Calu3 (cell line): ENCODE data around the gene RPS18. TPM values are rescaled to one million over a fixed set of nuclear protein-coding genes. Genes with fewer than 3 reads are reported as not detected.

ENCODE experiments used
- BruUV-seq: library from RNA; stranded (reverse); fragments of 400-500 nt; replicated peaks from 2 replicates; lab custom pipeline; 2021; lab: Mats Ljungman, UMichigan
- CTCF ChIA-PET: fragments of 300-600 bp; sonication (Branson Sonifier 250); formaldehyde crosslinking; loops from one replicate; lab custom pipeline; 2022; ENCODE audit warnings: antibody characterized with exemption; lab: Charles Lee
- DNase-seq: peaks from one replicate; pipeline ENCODE4 v3.0.0; 2022
- H3K27ac Mint-ChIP-seq: one replicate; pipeline ENCODE4 v1.8.0; 2022; ENCODE audit warnings: mixed read lengths; ENCODE audit not compliant: unreplicated experiment
- H3K27me3 Mint-ChIP-seq: one replicate; pipeline ENCODE4 v1.8.0; 2022; ENCODE audit warnings: mixed read lengths; ENCODE audit not compliant: unreplicated experiment
- H3K36me3 Mint-ChIP-seq: one replicate; pipeline ENCODE4 v1.8.0; 2022; ENCODE audit warnings: mild to moderate bottlenecking, moderate library complexity, mixed read lengths; ENCODE audit not compliant: insufficient read depth, unreplicated experiment
- H3K4me1 Mint-ChIP-seq: one replicate; pipeline ENCODE4 v1.8.0; 2022; ENCODE audit warnings: mild to moderate bottlenecking, low read depth, mixed read lengths; ENCODE audit not compliant: unreplicated experiment
- H3K4me3 Mint-ChIP-seq: one replicate; pipeline ENCODE4 v1.8.0; 2022; ENCODE audit warnings: mild to moderate bottlenecking, low read depth, moderate library complexity, mixed read lengths; ENCODE audit not compliant: unreplicated experiment
- H3K9me3 Mint-ChIP-seq: one replicate; pipeline ENCODE4 v1.8.0; 2022; ENCODE audit warnings: low read depth, mixed read lengths; ENCODE audit not compliant: unreplicated experiment
- intact Hi-C: fragments of 100-400 bp; cut with micrococcal nuclease; formaldehyde crosslinking; loops from one replicate; pipeline ENCODE4 v1.10.0; 2022; ENCODE audit not compliant: unreplicated experiment
- total RNA-seq: library from RNA; stranded (reverse); gene quantifications from 2 replicates; pipeline ENCODE4 v1.2.3, GENCODE V29; 2022
- TF ChIP-seq, protein P1 (sequence below): fragments of 200-600 bp; IDR thresholded peaks from one replicate; pipeline ENCODE4 v1.8.0; 2022; ENCODE audit warnings: antibody characterized with exemption; ENCODE audit not compliant: unreplicated experiment

The RPS18 gene
- total RNA-seq, 1 experiment from 2014 or later = 2,688 TPM

DNA sequence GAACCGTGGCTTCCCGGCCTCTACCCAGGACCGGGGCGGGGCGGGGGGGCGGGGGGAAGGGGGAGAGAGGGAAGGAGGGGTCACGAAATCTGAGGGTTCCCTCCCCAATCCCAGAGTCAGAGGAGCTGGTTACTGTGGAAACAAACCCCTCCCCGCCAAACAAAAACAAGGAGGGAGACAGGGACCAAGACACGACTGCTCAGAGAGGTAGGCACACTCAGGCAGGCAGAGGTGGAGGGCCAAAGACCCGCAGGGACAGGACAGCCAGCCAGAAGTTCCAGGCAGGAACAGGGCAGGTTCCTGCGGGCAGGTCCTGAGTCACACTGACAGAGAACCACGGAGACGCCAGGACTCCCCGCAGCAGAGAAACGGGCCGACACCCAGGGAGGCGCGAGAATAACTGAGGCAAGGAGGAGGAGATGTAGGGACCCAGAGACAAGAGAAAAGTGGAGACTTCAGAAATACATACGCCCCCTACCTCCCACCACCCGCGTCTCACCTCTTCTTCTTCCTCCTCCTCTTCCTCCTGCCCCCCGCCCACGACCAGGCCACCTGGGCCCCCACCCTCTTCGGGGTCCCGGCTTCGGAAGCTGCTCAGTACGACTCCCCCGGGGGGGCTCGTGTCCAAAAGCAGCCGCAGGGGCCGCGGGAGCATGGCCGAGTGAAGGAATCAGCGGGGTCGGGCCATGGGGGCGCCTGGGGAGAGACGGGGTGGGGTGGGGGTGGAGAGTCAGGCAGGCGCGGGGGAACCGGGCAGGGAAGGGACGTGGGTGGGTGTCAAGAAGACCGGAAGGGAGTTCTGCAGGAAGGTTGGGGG is 26.3 kb downstream of the RPS18 start:
- Mint-ChIP-seq H3K4me3 (peak overlapping the region; percentile 90), H3K9me3 (no peaks in the 10 kb centered on the region), H3K27me3 (no peaks in the 10 kb centered on the region), H3K36me3 (peaks cover 86% of the 10 kb centered on the region), H3K27ac (peak overlapping the region; percentile 98), H3K4me1 (peaks cover 25% of the 10 kb centered on the region)
- BruUV-seq = no TSS peak
- intact Hi-C loops = loop anchor here (1.0 kb wide), 1 partner anchor 9 kb away; the partner anchor contains the start of genes PFDN6 and WDR46
- CTCF ChIA-PET = interaction anchor here (0.6 to 2.1 kb wide), 8 partner anchors 9 to 1416 kb away, joined by 3 to 10 read pairs (median 4); partner anchors contain the start of genes B3GALT4, PFDN6, RPS18 and VPS52
- TF ChIP-seq, protein P1, sequence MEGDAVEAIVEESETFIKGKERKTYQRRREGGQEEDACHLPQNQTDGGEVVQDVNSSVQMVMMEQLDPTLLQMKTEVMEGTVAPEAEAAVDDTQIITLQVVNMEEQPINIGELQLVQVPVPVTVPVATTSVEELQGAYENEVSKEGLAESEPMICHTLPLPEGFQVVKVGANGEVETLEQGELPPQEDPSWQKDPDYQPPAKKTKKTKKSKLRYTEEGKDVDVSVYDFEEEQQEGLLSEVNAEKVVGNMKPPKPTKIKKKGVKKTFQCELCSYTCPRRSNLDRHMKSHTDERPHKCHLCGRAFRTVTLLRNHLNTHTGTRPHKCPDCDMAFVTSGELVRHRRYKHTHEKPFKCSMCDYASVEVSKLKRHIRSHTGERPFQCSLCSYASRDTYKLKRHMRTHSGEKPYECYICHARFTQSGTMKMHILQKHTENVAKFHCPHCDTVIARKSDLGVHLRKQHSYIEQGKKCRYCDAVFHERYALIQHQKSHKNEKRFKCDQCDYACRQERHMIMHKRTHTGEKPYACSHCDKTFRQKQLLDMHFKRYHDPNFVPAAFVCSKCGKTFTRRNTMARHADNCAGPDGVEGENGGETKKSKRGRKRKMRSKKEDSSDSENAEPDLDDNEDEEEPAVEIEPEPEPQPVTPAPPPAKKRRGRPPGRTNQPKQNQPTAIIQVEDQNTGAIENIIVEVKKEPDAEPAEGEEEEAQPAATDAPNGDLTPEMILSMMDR = no peak
- DNase-seq = peak; percentile 87

DNA sequence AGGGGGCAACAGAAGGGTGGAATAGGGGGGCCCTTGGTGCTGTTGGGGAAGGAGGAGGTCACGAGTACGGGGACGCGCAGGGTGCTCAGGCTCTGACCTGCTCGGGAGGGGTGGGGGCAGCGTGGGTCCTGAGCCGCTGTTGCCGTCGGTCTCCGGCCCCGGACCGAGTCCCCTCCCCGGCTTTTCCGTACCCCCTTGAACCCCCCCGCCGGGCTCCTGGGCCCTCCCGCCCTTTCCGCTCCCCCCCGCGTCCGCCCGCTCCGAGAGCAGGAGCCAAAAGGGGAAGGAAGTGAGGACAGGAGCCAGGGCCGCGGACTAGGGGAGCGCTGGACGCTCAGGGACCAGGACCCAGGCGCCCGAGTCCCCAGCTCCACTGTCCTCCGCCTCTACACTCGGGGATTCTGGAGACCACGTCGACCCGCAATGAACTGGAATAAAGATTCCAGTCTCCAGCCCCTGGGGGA is 26.9 kb downstream of the RPS18 start, which contains the start of gene RGL2:
RGL2 (minus strand) TSS at position 170 of the 464 bp plus-strand sequence. CDS start 332 bp downstream, outside the sequence.
- H3K27me3 Mint-ChIP-seq = no peaks in the 10 kb centered on the region
- intact Hi-C loops = no loop called here
- H3K36me3 Mint-ChIP-seq = peaks cover 88% of the 10 kb centered on the region
- H3K9me3 Mint-ChIP-seq = no peaks in the 10 kb centered on the region
- peak; percentile 79 for DNase-seq
- TF ChIP-seq, protein P1 = no peak
- H3K4me1 Mint-ChIP-seq = peaks cover 25% of the 10 kb centered on the region
- peak within 1 kb of the TSS; percentile 98 for H3K27ac Mint-ChIP-seq
- CTCF ChIA-PET = interaction anchor here (0.8 to 2.0 kb wide), 7 partner anchors 10 to 51 kb away, joined by 3 to 14 read pairs (median 6); partner anchors contain the start of genes B3GALT4, PFDN6, RPS18 and TAPBP
- H3K4me3 Mint-ChIP-seq = peak within 1 kb of the TSS; percentile 90
- no TSS peak for BruUV-seq

DNA sequence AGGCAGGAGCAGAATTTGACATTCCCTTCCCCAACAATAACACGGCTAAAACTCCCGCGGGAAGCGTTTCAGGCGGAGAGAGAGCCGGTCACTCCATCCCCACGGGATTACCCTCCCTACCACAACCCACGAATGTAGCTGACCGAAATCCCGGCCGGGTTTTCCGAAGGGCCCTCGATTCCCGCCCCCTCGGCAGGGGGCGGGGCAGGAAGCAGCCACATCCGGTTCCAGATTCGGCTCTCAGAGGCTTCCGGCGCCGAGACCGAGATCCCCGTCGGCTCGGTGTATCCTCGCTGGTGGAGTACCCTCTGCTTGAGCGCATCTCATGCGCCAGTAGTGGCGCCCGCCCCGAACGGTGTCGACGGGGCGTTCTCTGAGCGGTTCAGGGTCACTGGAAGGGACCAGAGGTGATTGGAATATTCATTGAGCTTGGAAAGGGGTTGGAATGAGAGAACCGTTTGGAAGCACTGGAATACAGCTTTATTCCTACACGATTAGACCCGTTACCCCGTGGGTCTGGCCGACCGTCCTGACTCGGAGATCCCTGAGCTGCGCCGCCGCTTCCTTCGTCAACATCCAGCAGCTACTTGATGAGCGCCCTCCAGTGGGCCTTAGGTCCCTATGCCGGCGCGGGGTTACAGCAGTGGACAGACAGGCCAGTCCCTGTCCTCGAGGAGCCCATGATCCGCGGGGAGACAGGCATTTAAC is 27.5 kb downstream of the RPS18 start:
- TF ChIP-seq, protein P1 = peak; percentile 85
- Mint-ChIP-seq H3K4me1 (peaks cover 25% of the 10 kb centered on the region), H3K27ac (peak overlapping the region; percentile 98), H3K9me3 (no peaks in the 10 kb centered on the region), H3K4me3 (peak overlapping the region; percentile 90), H3K27me3 (no peaks in the 10 kb centered on the region), H3K36me3 (peaks cover 83% of the 10 kb centered on the region)
- CTCF ChIA-PET = interaction anchor here (0.8 to 1.6 kb wide), 9 partner anchors 10 to 51 kb away, joined by 3 to 14 read pairs (median 6); partner anchors contain the start of genes B3GALT4, PFDN6, RPS18 and TAPBP
- TSS peak; percentile 92 for BruUV-seq
- DNase-seq = peak; percentile 97
- intact Hi-C loops = no loop called here

DNA sequence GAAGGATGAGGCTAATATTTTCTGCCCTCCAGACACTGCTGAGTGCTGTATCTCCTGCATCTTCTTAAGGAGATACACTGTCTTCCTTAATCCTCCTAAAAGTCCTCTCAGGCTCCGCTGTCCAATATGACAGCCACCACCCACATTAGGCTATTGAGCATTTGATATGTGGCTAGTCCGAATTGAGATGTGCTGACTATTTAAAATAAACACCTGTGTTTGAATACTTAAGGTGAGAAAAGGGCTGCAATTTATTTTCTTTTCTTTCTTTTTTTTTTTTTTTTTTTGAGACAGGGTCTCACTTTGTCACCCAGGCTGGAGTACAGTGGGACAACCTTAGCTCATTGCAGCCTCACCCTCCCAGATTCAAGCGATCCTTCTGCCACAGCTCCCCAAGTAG is 30.0 kb downstream of the RPS18 start:
- H3K27ac Mint-ChIP-seq = no peak overlapping the region
- CTCF ChIA-PET = interaction anchor here (0.7 kb wide), 2 partner anchors 13 to 260 kb away, joined by 4 to 5 read pairs; partner anchors contain the start of gene WDR46
- no peak for DNase-seq

More for the DNA sequence above, 30.0 kb downstream of the RPS18 start:
- H3K4me1 Mint-ChIP-seq = peaks cover 24% of the 10 kb centered on the region
- intact Hi-C loops = no loop called here
- no peaks in the 10 kb centered on the region for H3K9me3 Mint-ChIP-seq
- peaks cover 82% of the 10 kb centered on the region for H3K36me3 Mint-ChIP-seq
- no peak overlapping the region for H3K4me3 Mint-ChIP-seq
- TF ChIP-seq, protein P1 = no peak
- no TSS peak for BruUV-seq
- H3K27me3 Mint-ChIP-seq = no peaks in the 10 kb centered on the region
